HG02759 (cell line): ENCODE results near the gene SMURF2.

Source experiments
- ATAC-seq: cut with Tn5 transposase; IDR thresholded peaks from one replicate; pipeline ENCODE4 v1.9.1; 2021; ENCODE audit warnings: mild to moderate bottlenecking, moderate library complexity; ENCODE audit not compliant: unreplicated experiment

SMURF2 gene

GRCh38 chr17:64544742-64545141 is 117.4 kb downstream of the SMURF2 start:
- ATAC-seq, result no peak

- no peak for ATAC-seq
Observed at GRCh38 chr17:64540118-64540776, 121.9 kb downstream of the SMURF2 start.

DNA sequence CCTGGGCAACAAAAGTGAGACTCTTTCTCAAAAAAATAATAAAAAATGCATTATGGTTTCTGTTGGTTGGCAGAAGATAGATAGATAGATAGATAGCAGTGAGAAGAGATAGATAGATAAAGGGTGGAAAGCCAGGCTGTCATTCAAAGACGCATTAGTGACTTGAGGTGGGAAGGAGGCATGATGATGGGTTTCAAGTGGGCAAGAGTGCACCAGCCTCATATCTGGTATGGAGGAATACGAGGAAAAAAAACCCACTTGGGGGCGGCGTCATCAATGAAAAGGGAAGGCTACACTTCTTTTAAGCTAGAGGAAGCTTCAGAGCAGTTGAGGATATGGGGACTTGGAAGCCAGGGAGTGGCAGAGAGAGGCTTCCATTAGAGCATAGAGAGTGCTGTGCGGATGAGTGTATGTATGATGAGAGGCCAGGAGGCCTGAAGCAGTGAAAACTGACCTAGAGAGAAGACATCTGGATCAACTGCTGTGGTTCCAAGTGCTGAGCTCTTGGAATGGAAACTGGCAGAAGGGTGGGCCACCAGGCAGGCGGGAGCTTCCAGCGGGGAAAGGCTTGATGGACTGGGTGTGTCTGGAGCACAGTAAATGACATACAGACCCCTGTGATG is 123.5 kb downstream of the SMURF2 start:
- ATAC-seq, result no peak

GRCh38 chr17:64537488-64537887 is 124.6 kb downstream of the SMURF2 start:
- ATAC-seq, result no peak

GRCh38 chr17:64536913-64537312 is 125.2 kb downstream of the SMURF2 start:
- no peak for ATAC-seq

- ATAC-seq, result no peak
Observed at GRCh38 chr17:64535357-64535756, 126.8 kb downstream of the SMURF2 start.

GRCh38 chr17:64534187-64534586 is 127.9 kb downstream of the SMURF2 start:
- no peak for ATAC-seq

DNA sequence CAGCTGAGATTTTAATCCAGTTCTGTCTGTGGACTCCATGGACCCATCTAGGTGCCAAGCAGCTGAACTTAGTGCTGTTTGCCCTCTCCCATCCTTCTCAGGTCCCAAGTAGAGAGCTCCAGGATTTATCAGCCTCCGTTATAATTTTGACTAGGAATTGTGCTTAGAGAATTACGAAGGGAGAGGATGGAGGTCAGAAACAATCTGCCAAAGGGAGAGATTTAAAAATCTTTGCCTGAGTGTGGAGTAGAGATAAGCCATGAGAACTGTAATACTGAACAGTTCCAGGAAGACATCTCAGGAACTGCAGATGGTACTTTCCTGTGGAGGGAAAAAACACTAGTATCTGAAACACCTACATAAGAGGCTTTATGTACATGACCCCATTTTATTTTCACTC is 128.3 kb downstream of the SMURF2 start:
- no peak for ATAC-seq

DNA sequence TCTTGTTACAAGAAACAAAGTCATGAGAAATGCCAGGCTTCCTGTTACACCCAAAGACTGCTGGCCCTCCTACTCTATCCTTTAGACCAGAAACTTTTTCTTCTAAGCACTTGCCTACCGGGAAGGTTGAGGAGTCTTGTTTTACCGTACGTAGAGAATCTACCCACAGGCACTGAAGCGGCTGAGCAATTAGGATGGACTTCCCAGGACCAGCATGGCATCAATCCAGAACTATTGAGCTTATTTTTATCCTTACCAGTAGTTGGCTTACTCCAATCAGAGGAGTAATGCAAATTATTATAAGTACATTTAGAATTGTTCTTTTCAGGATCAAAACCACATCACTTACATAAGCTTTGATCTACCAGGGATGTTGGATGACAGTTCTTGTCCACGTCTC is 129.7 kb downstream of the SMURF2 start:
- ATAC-seq, result no peak

DNA sequence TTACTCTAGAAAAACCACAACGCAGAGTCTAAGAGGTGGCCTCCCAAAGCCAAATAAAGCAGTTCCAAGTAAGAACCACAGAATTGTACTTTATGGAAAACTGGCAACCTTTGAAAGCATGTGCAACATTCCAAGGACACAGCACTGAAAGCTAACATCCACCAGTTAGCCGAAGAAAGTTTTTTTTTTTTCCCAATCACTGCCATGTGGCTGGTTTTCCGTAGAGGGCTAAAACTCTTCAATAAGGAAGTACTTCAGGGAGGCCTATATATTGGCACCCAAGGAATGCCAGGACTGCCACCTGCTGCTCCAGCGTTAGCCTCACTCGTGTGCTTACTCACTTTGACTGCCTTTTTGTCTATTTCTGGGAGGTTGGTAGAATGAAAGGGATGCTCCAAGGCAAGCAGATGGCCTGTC is 130.1 kb downstream of the SMURF2 start:
- no peak for ATAC-seq

- ATAC-seq, result no peak
Observed at GRCh38 chr17:64529221-64529620, 132.9 kb downstream of the SMURF2 start.

DNA sequence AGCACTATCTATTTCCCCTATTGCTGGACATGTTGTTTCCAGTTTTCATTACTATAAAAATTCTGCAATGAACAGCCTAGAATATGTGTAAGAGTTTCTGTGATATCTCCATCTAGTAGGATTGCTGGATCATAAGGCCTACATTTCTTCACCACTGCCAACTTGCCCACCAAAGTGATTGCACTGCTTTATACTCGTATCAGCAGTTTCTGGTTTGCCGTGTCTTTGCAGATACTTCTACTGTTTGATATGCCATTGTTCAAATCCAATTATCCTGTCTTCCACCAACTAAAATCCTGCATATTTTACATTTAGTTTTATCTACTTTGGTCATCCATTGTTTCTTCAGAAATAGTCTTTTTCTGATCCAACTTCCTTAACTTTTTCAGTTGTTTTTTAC is 134.2 kb downstream of the SMURF2 start:
- ATAC-seq, result no peak

GRCh38 chr17:64520359-64520758 is 141.7 kb downstream of the SMURF2 start:
- no peak for ATAC-seq

DNA sequence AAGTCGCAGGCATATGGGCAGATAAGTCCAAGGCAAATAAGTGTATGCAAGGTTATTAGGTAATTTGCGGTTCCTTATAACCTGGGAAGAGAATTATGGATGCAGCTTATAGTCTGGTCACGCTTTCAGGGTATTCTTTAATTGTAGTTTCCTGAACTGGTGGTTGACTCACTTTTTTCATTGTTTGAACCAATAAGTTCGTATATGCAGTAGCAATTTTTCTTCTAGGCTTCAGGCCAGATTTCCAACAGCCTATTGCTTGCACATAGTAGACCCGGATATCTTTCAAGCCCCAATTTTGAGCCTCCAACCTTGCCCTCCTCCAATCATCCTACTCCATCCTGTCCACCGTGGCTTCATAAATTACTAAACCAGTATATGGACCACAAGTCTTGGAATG is 142.5 kb downstream of the SMURF2 start:
- no peak for ATAC-seq

- ATAC-seq, result no peak
Observed at GRCh38 chr17:64515829-64516228, 146.3 kb downstream of the SMURF2 start.

DNA sequence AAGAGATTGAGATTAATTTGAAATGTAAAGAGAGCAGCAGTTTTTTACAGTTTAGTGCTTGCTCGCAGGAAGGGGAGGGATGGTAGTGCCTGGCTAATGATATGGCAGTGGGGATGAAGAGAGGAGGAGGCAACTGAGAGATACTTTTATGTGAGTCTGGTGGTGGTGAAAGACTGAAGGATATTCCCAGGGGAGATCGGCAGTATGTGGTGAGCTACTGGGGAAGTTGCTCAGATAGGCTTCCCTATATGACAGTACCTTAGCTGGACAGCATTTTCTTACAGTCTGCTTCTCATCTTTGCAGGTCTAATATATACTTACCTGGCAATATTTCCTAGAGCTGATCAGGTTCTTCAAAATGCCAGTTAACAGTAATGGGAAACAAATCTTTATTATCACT is 146.7 kb downstream of the SMURF2 start:
- no peak for ATAC-seq

DNA sequence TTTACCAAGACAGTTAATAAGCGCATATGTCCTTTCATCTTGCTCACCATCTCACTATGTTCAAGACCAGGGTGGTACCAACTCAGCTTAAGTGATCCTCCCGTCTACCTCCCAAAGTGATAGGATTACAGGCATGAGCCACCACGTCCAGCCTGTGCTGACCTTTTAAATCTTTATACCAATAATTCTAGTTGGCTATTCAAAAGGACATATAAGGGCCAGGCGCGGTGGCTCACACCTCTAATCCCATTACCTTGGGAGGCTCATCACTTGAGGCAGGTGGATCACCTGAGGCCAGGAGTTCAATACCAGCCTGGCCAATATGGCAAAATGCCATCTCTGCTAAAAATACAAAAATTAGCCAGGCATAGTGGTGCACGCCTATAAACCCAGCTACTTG is 152.9 kb downstream of the SMURF2 start:
- no peak for ATAC-seq

- ATAC-seq, result no peak
Observed at GRCh38 chr17:64508683-64509082, 153.4 kb downstream of the SMURF2 start.

DNA sequence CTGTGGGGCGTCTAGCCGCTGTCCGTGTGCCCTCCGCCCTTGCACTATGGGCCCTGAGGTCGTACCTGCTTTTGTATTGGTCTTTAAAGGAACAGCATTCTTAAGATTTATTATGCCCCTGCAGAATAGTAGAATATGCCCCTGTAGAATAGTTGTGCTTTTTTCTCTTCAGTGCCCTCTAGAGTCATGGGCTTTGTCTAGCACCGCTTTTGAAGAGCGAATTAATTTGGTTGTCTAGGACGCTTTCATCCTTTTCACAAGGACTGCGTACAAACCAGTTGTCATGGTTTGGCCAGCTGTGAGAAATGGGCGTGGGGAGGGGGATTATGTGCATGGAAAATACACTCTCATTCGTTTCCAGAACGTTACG is 154.7 kb downstream of the SMURF2 start:
- ATAC-seq, result peak; percentile 5

- peak; percentile 71 for ATAC-seq
Observed at GRCh38 chr17:64506576-64507412, 155.3 kb downstream of the SMURF2 start, which contains the start of gene CEP95. CEP95 (plus strand) TSS chr17:64506977; CDS start chr17:64507098, 121 bp downstream.

GRCh38 chr17:64506201-64506575 is 155.9 kb downstream of the SMURF2 start, which contains the start of gene DDX5:
DDX5 (minus strand) TSS chr17:64506289; CDS start chr17:64506119, 170 bp downstream.
- peak; percentile 62 for ATAC-seq
